Activated CD8-positive, alpha-beta T cell treated with anti-CD3 and anti-CD28 coated beads for 36 hours (primary cell): Measurements from ENCODE around the gene TSR3. TPM values are rescaled to one million over a fixed set of nuclear protein-coding genes. Genes with fewer than 3 reads are reported as not detected.

ENCODE experiments used
- ATAC-seq: fragments of 200-7000 bp; cut with Tn5 transposase; one replicate; pipeline ENCODE4 v1.10.0; 2021; ENCODE audit warnings: mild to moderate bottlenecking, moderate library complexity
- CTCF ChIA-PET: fragments of 350-600 bp; sonication (Branson Sonifier 250); formaldehyde crosslinking; loops from one replicate; lab custom pipeline; 2021; ENCODE audit warnings: antibody characterized with exemption; lab: Charles Lee
- POLR2A ChIA-PET: fragments of 350-600 bp; sonication (Branson Sonifier 250); formaldehyde crosslinking; loops from one replicate; lab custom pipeline; 2021; ENCODE audit warnings: antibody characterized with exemption; lab: Charles Lee
- DNase-seq: peaks from one replicate; pipeline ENCODE4 v3.0.0-alpha.2; 2020
- H3K27ac Mint-ChIP-seq: one replicate; pipeline ENCODE4 v1.8.0; 2021; ENCODE audit warnings: mild to moderate bottlenecking, mixed read lengths
- H3K27me3 Mint-ChIP-seq: one replicate; pipeline ENCODE4 v1.8.0; 2021; ENCODE audit warnings: mixed read lengths
- H3K36me3 Mint-ChIP-seq: one replicate; pipeline ENCODE4 v1.8.0; 2021; ENCODE audit warnings: low read depth, mixed read lengths
- H3K4me1 Mint-ChIP-seq: one replicate; pipeline ENCODE4 v1.8.0; 2021; ENCODE audit warnings: low read depth, mixed read lengths
- H3K4me3 Mint-ChIP-seq: one replicate; pipeline ENCODE4 v1.8.0; 2021; ENCODE audit warnings: mild to moderate bottlenecking, moderate library complexity, mixed read lengths
- H3K9me3 Mint-ChIP-seq: one replicate; pipeline ENCODE4 v1.8.0; 2021; ENCODE audit warnings: mixed read lengths
- CTCF ChIP-seq: fragments of 200-600 bp; IDR thresholded peaks from one replicate; pipeline ENCODE4 v1.8.0; 2022; ENCODE audit warnings: antibody characterized with exemption, mild to moderate bottlenecking
- intact Hi-C: fragments of 100-400 bp; cut with micrococcal nuclease; formaldehyde crosslinking; loops from one replicate; pipeline ENCODE4 v1.10.0; 2022
- total RNA-seq, 2 experiments: library from RNA; stranded (reverse); gene quantifications; one replicate each; pipeline ENCODE4 v1.2.3, GENCODE V29; 2021

The TSR3 gene
- 10 to 100 TPM; 54.7 to 57.4 TPM for total RNA-seq

- Mint-ChIP-seq H3K9me3 (no peaks in the 10 kb centered on the region), H3K27me3 (no peaks in the 10 kb centered on the region), H3K4me3 (peak within 1 kb of the TSS; percentile 77), H3K4me1 (peaks cover 29% of the 10 kb centered on the region), H3K36me3 (peaks cover 8% of the 10 kb centered on the region), H3K27ac (peak within 1 kb of the TSS; percentile 78)
- no peak for TF ChIP-seq CTCF
- intact Hi-C loops, result no loop called here
- peak; percentile 84 for DNase-seq
- ATAC-seq, result peak; percentile 93
- ChIA-PET CTCF (interaction anchor here (1.5 kb wide), 1 partner anchor 12 kb away, joined by 4 read pairs; no protein-coding TSS in a partner anchor), POLR2A (interaction anchor here (0.6 to 1.0 kb wide), 2 partner anchors 130 to 578 kb away, joined by 3 read pairs; no protein-coding TSS in a partner anchor)
Observed at GRCh38 chr16:1351582-1352362, at the start of gene TSR3, which contains the start of gene GNPTG. TSS of gene TSR3 (minus strand) at chr16:1351878. CDS start at chr16:1351804, 74 bp downstream. TSS of gene GNPTG (plus strand) at chr16:1351931. CDS start at chr16:1351966, 35 bp downstream.

GRCh38 chr16:1401061-1401757 is 49.5 kb upstream of the TSR3 start:
- ATAC-seq (no peak), DNase-seq (no peak)
- CTCF ChIA-PET, result interaction anchor here (1.0 kb wide), 1 partner anchor 38 kb away, joined by 3 read pairs; no protein-coding TSS in a partner anchor
- TF ChIP-seq CTCF, result no peak
- POLR2A ChIA-PET, result no interaction called here
- intact Hi-C loops, result no loop called here
- peaks cover 2% of the 10 kb centered on the region for H3K36me3 Mint-ChIP-seq
- H3K27me3 Mint-ChIP-seq, result no peaks in the 10 kb centered on the region
- H3K4me3 Mint-ChIP-seq, result no peak overlapping the region
- H3K9me3 Mint-ChIP-seq, result no peaks in the 10 kb centered on the region
- no peaks in the 10 kb centered on the region for H3K4me1 Mint-ChIP-seq
- H3K27ac Mint-ChIP-seq, result no peak overlapping the region

GRCh38 chr16:1398826-1399581 is 47.3 kb upstream of the TSR3 start:
- TF ChIP-seq CTCF, result no peak

GRCh38 chr16:1398351-1398750 is 46.7 kb upstream of the TSR3 start:
- intact Hi-C loops, result no loop called here
- peaks cover 2% of the 10 kb centered on the region for H3K36me3 Mint-ChIP-seq
- no peaks in the 10 kb centered on the region for H3K4me1 Mint-ChIP-seq
- POLR2A ChIA-PET, result no interaction called here
- DNase-seq, result no peak
- CTCF ChIA-PET, result no interaction called here
- no peak for ATAC-seq
- H3K27me3 Mint-ChIP-seq, result no peaks in the 10 kb centered on the region
- H3K9me3 Mint-ChIP-seq, result no peaks in the 10 kb centered on the region
- no peak overlapping the region for H3K27ac Mint-ChIP-seq
- no peak overlapping the region for H3K4me3 Mint-ChIP-seq
- TF ChIP-seq CTCF, result no peak

More at GRCh38 chr16:1398826-1399581, 47.3 kb upstream of the TSR3 start:
- no peak overlapping the region for H3K4me3 Mint-ChIP-seq
- ATAC-seq (no peak), DNase-seq (no peak)
- intact Hi-C loops, result no loop called here
- H3K27ac Mint-ChIP-seq, result no peak overlapping the region
- CTCF ChIA-PET, result no interaction called here
- peaks cover 2% of the 10 kb centered on the region for H3K36me3 Mint-ChIP-seq
- H3K4me1 Mint-ChIP-seq, result no peaks in the 10 kb centered on the region
- POLR2A ChIA-PET, result no interaction called here
- H3K27me3 Mint-ChIP-seq, result no peaks in the 10 kb centered on the region
- no peaks in the 10 kb centered on the region for H3K9me3 Mint-ChIP-seq
